Right renal cortex interstitium (tissue), 3 donors: ENCODE results near the gene ASB15. TPM values are rescaled to one million over a fixed set of nuclear protein-coding genes. Genes with fewer than 3 reads are reported as not detected.

Experiments
- polyA plus RNA-seq, 3 donors: library from polyadenylated mRNA; unstranded; fragments of 120-200 nt; gene quantifications; one replicate each; pipeline ENCODE4 v1.2.1, GENCODE V29; 2013; ENCODE audit not compliant: insufficient read length in 3 of 3

Gene ASB15
- polyA plus RNA-seq, 3 donors, result 1.1 to 2.0 (median 1.8) TPM

Other genes starting within 250 kb of the ASB15 start
- gene IQUB, start 67.2 kb upstream of the ASB15 start, polyA plus RNA-seq, result 1 to 10 TPM; 5.2 to 6.7 (median 6.2) TPM
- 100 to 1,000 TPM; 218 to 243 (median 240) TPM for gene NDUFA5, start 44.0 kb upstream of the ASB15 start, polyA plus RNA-seq
- under 1 TPM in 2 of 3 donors, not detected in 1; 0.10 to 0.15 TPM for gene LMOD2, start 54.0 kb downstream of the ASB15 start, polyA plus RNA-seq
- 10 to 100 TPM; 81.0 to 85.6 (median 83.5) TPM for gene WASL, start 147.2 kb downstream of the ASB15 start, polyA plus RNA-seq
- gene HYAL4, start 243.3 kb downstream of the ASB15 start, polyA plus RNA-seq, result under 1 TPM in 2 of 3 donors, not detected in 1; 0.12 to 0.16 TPM